Glomerular visceral epithelial cell (primary cell): Measurements from ENCODE around the gene SELENOS.

Source experiments
- DNase-seq: peaks from one replicate; pipeline ENCODE4 v3.0.0-alpha.2; 2016; ENCODE audit errors: extremely low spot score

Gene SELENOS

GRCh38 chr15:101276501-101277037 is 716 bp downstream of the SELENOS start:
- DNase-seq, result peak; percentile 37

- DNase-seq, result no peak
Observed at GRCh38 chr15:101275018-101275417, 2.3 kb downstream of the SELENOS start.

GRCh38 chr15:101273534-101273933 is 3.8 kb downstream of the SELENOS start:
- DNase-seq, result no peak

GRCh38 chr15:101272584-101272983 is 4.7 kb downstream of the SELENOS start:
- no peak for DNase-seq

GRCh38 chr15:101269479-101270223 is 7.6 kb downstream of the SELENOS start:
- DNase-seq, result no peak

- DNase-seq, result peak; percentile 33
Observed at GRCh38 chr15:101267320-101268104, 9.8 kb downstream of the SELENOS start.

GRCh38 chr15:101266787-101267186 is 10.5 kb downstream of the SELENOS start:
- no peak for DNase-seq

- DNase-seq, result no peak
Observed at GRCh38 chr15:101266034-101266433, 11.3 kb downstream of the SELENOS start.

GRCh38 chr15:101264911-101265641 is 12.2 kb downstream of the SELENOS start:
- DNase-seq, result no peak

- DNase-seq, result peak; percentile 26
Observed at GRCh38 chr15:101264011-101264410, 13.3 kb downstream of the SELENOS start.

- DNase-seq, result no peak
Observed at GRCh38 chr15:101262551-101262950, 14.7 kb downstream of the SELENOS start.

GRCh38 chr15:101258238-101259144 is 18.8 kb downstream of the SELENOS start:
- DNase-seq, result peak; percentile 73

GRCh38 chr15:101256757-101257156 is 20.5 kb downstream of the SELENOS start:
- no peak for DNase-seq

GRCh38 chr15:101255615-101256241 is 21.6 kb downstream of the SELENOS start:
- DNase-seq, result peak; percentile 13

GRCh38 chr15:101255051-101255395 is 22.3 kb downstream of the SELENOS start:
- no peak for DNase-seq

- no peak for DNase-seq
Observed at GRCh38 chr15:101254157-101255050, 22.9 kb downstream of the SELENOS start.

GRCh38 chr15:101252836-101253235 is 24.4 kb downstream of the SELENOS start:
- no peak for DNase-seq

GRCh38 chr15:101251830-101252820 is 25.2 kb downstream of the SELENOS start, which contains the start of gene CHSY1:
Gene CHSY1 (minus strand): TSS chr15:101252048. CDS start chr15:101251456, 592 bp downstream.
- peak; percentile 92 for DNase-seq
